Endothelial cell of umbilical vein (primary cell): ENCODE data around the gene IL10RB. TPM values are rescaled to one million over a fixed set of nuclear protein-coding genes. Genes with fewer than 3 reads are reported as not detected.

ENCODE experiments used
- BruUV-seq: library from RNA; stranded (reverse); fragments of 400-500 nt; replicated peaks from 2 replicates; lab custom pipeline; 2021; lab: Mats Ljungman, UMichigan
- CTCF ChIA-PET: fragments of 300-600, 350-600 bp; sonication (Branson Sonifier 250); formaldehyde crosslinking; loops from one replicate; lab custom pipeline; 2021; ENCODE audit warnings: antibody characterized with exemption, inconsistent platforms; lab: Charles Lee
- POLR2A ChIA-PET: fragments of 300-600, 350-600 bp; sonication (Branson Sonifier 250); formaldehyde crosslinking; loops from one replicate; lab custom pipeline; 2021; ENCODE audit warnings: antibody characterized with exemption, inconsistent platforms; lab: Charles Lee
- DNase-seq: peaks from one replicate; pipeline ENCODE4 v3.0.0-alpha.2; 2011; ENCODE audit warnings: low read depth, low spot score
- FAIRE-seq: peaks from 2 replicates; lab custom pipeline; 2011; peaks lifted over from hg19 to GRCh38; lab: Jason Lieb, UNC
- H2AFZ ChIP-seq: 2 replicates; pipeline ENCODE4 v1.6.0; 2012; ENCODE audit warnings: low read depth, low read length, control low read depth, inconsistent platforms
- H3K27ac ChIP-seq: 2 replicates; pipeline ENCODE4 v1.5.1; 2011; ENCODE audit warnings: low read depth, mild to moderate bottlenecking, control low read depth, low read length, moderate library complexity; ENCODE audit not compliant: insufficient read depth
- H3K27me3 ChIP-seq, 2 experiments: 2 replicates each; pipeline versions ENCODE4 v1.6.0 to v1.6.1; 2011; ENCODE audit warnings: low read length in 2 of 2, mixed read lengths in 1 of 2; ENCODE audit not compliant: control insufficient read depth in 2 of 2, insufficient read depth in 2 of 2
- H3K36me3 ChIP-seq, 2 experiments: 2 replicates in 1 of 2; 3 replicates in 1 of 2; pipeline ENCODE4 v1.5.1; 2011; ENCODE audit warnings: low read length in 2 of 2, mild to moderate bottlenecking in 1 of 2, moderate library complexity in 1 of 2; ENCODE audit not compliant: control insufficient read depth in 2 of 2, insufficient read depth in 2 of 2; ENCODE audit errors: extremely low read depth in 1 of 2
- H3K4me1 ChIP-seq: 3 replicates; pipeline ENCODE4 v1.5.1; 2011; ENCODE audit warnings: mild to moderate bottlenecking, low read length; ENCODE audit not compliant: control insufficient read depth, insufficient read depth; ENCODE audit errors: extremely low read depth
- H3K4me2 ChIP-seq: 2 replicates; pipeline ENCODE4 v1.6.1; 2011; ENCODE audit warnings: low read length, control low read depth, mixed read lengths; ENCODE audit not compliant: insufficient read depth
- H3K4me3 ChIP-seq, 3 experiments: fragments of 200-600 bp in 1 of 3; sonication (generic), shearing (Covaris generic) in 1 of 3; replicated peaks in 1 of 3; 2 replicates each; pipeline ENCODE4 v1.5.1; 2011 to 2016; ENCODE audit warnings: control low read depth in 3 of 3, low read length in 3 of 3, mild to moderate bottlenecking in 2 of 3, inconsistent platforms in 1 of 3, low read depth in 1 of 3, moderate library complexity in 1 of 3; ENCODE audit not compliant: insufficient read depth in 1 of 3
- H3K79me2 ChIP-seq: 2 replicates; pipeline ENCODE4 v1.6.0; 2012; ENCODE audit warnings: low read length, inconsistent platforms; ENCODE audit not compliant: control insufficient read depth, insufficient read depth
- H3K9ac ChIP-seq: replicated peaks from 2 replicates; pipeline ENCODE3; 2011; ENCODE audit warnings: low read length, control low read depth; ENCODE audit not compliant: insufficient read depth; ENCODE audit errors: extremely low read depth
- H3K9me1 ChIP-seq: replicated peaks from 3 replicates; pipeline ENCODE4 v1.6.0; 2011; ENCODE audit warnings: mild to moderate bottlenecking, low read length; ENCODE audit not compliant: control insufficient read depth, insufficient read depth; ENCODE audit errors: extremely low read depth
- H3K9me3 ChIP-seq: replicated peaks from 2 replicates; pipeline ENCODE4 v1.5.1; 2012; ENCODE audit warnings: low read length, inconsistent platforms; ENCODE audit not compliant: control insufficient read depth, insufficient read depth
- H4K20me1 ChIP-seq: replicated peaks from 2 replicates; pipeline ENCODE3; 2011; ENCODE audit warnings: mild to moderate bottlenecking, low read length; ENCODE audit not compliant: control insufficient read depth, insufficient read depth; ENCODE audit errors: extremely low read depth
- EZH2 ChIP-seq: IDR thresholded peaks from 2 replicates; pipeline ENCODE4 v1.6.1; 2012; ENCODE audit warnings: borderline replicate concordance, low read depth, mild to moderate bottlenecking, moderate library complexity, low read length, inconsistent platforms; ENCODE audit not compliant: severe bottlenecking
- FOS ChIP-seq: IDR thresholded peaks from 2 replicates; pipeline ENCODE4 v1.6.1; 2011; ENCODE audit warnings: mild to moderate bottlenecking, low read length, moderate library complexity, borderline replicate concordance; ENCODE audit not compliant: insufficient read depth
- GATA2 ChIP-seq: IDR thresholded peaks from 2 replicates; pipeline ENCODE4 v1.7.0; 2011; ENCODE audit warnings: low read depth, mild to moderate bottlenecking, moderate library complexity, mixed read lengths, low read length; ENCODE audit not compliant: insufficient read length, insufficient read depth
- JUN ChIP-seq: IDR thresholded peaks from 2 replicates; pipeline ENCODE4 v1.6.1; 2011; ENCODE audit warnings: borderline replicate concordance, low read depth; ENCODE audit not compliant: insufficient read length, insufficient read depth
- MYC ChIP-seq: IDR thresholded peaks from one replicate; pipeline ENCODE4 v1.6.1; 2011; ENCODE audit warnings: mild to moderate bottlenecking, low read depth, low read length
- POLR2A ChIP-seq: IDR thresholded peaks from 2 replicates; pipeline ENCODE4 v1.6.1; 2012; ENCODE audit warnings: low read depth, mild to moderate bottlenecking, control low read depth, low read length
- POLR2AphosphoS5 ChIP-seq: IDR thresholded peaks from 2 replicates; pipeline ENCODE4 v1.6.1; 2012; ENCODE audit warnings: low read depth, mild to moderate bottlenecking, control low read depth, low read length, moderate library complexity; ENCODE audit not compliant: insufficient read depth
- dilution Hi-C: fragments of 300-500 bp; cut with MboI; formaldehyde crosslinking; loops from one replicate; pipeline ENCODE4 v1.15.0; 2019; ENCODE audit warnings: low sequenced_read_pairs; ENCODE audit not compliant: extremely low pct_ligation_motif_present
- intact Hi-C: fragments of 100-400 bp; cut with micrococcal nuclease; formaldehyde crosslinking; loops from one replicate; pipeline ENCODE4 v1.10.0; 2022
- polyA plus RNA-seq, 4 experiments: library from polyadenylated mRNA; depleted of rRNA in 3 of 4; stranded (reverse) in 3 of 4; unstranded in 1 of 4; fragments of >200 nt; gene quantifications; 2 replicates each; pipeline versions ENCODE4 v1.2.1 to v1.2.3, GENCODE V29; 2011 to 2012; ENCODE audit warnings: missing spikeins in 1 of 4
- total RNA-seq: library from RNA; stranded (reverse); gene quantifications from 2 replicates; pipeline ENCODE4 v1.2.3, GENCODE V29; 2021
- TF ChIP-seq, protein P1 (sequence below), 2 donors: IDR thresholded peaks; 1 replicate in 1 of 2; 2 replicates in 1 of 2; pipeline ENCODE4 v1.5.1; 2011; ENCODE audit warnings: low read length in 2 of 2, mild to moderate bottlenecking in 2 of 2, moderate library complexity in 2 of 2, control low read depth in 1 of 2, inconsistent platforms in 1 of 2, low read depth in 1 of 2; ENCODE audit not compliant: insufficient read depth in 1 of 2; ENCODE audit errors: extremely low read depth in 1 of 2

Gene IL10RB
- total and polyA plus RNA-seq, 2 donors (not counting 3 experiments of a cell fraction or from before 2014, with no cell fraction given) = 21.9 to 31.4 TPM

DNA sequence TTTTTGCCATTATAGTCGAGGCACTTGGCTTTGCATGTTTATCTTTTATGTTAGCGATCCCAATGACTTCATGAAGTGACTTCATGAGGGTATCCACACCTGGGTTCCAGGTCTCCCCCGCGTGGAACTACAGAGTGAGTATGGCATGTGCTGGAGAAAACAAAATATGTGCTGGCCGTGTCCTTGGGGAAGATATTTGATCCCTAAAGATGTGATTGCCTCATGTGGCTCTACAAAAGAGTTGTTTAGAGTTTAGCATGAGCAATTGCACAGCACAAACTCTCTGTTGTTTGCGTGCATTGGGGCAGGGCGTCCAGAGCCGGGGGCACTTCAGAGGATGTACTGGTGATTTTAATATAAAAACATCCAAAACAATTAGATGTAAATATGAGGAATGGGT, 4.8 kb downstream of the IL10RB start:
- peaks cover 2% of the 10 kb centered on the region for H3K79me2 ChIP-seq
- peaks cover 16% of the 10 kb centered on the region for H3K4me1 ChIP-seq
- ChIA-PET CTCF (no interaction called here), POLR2A (no interaction called here)
- FAIRE-seq (no peak), DNase-seq (no peak)
- no peaks in the 10 kb centered on the region for H4K20me1 ChIP-seq
- no TSS peak for BruUV-seq
- no peaks in the 10 kb centered on the region for H3K36me3 ChIP-seq
- no peak overlapping the region for H3K27ac ChIP-seq
- dilution Hi-C loops (no loop called here), intact Hi-C loops (no loop called here)
- no peaks in the 10 kb centered on the region for H3K9me3 ChIP-seq
- no peak overlapping the region for H3K4me3 ChIP-seq
- H3K4me2 ChIP-seq = no peak overlapping the region
- no peaks in the 10 kb centered on the region for H3K27me3 ChIP-seq
- H3K9ac ChIP-seq = no peak overlapping the region
- TF ChIP-seq EZH2 = no peak
- no peak overlapping the region for H2AFZ ChIP-seq
- no peaks in the 10 kb centered on the region for H3K9me1 ChIP-seq

- H4K20me1 ChIP-seq = no peaks in the 10 kb centered on the region
- no peaks in the 10 kb centered on the region for H3K27me3 ChIP-seq
- H3K4me2 ChIP-seq = no peak overlapping the region
- no peaks in the 10 kb centered on the region for H3K36me3 ChIP-seq
- TF ChIP-seq JUN = peak; percentile 17
- peak; percentile 50 for TF ChIP-seq FOS
- TF ChIP-seq, protein P1, sequence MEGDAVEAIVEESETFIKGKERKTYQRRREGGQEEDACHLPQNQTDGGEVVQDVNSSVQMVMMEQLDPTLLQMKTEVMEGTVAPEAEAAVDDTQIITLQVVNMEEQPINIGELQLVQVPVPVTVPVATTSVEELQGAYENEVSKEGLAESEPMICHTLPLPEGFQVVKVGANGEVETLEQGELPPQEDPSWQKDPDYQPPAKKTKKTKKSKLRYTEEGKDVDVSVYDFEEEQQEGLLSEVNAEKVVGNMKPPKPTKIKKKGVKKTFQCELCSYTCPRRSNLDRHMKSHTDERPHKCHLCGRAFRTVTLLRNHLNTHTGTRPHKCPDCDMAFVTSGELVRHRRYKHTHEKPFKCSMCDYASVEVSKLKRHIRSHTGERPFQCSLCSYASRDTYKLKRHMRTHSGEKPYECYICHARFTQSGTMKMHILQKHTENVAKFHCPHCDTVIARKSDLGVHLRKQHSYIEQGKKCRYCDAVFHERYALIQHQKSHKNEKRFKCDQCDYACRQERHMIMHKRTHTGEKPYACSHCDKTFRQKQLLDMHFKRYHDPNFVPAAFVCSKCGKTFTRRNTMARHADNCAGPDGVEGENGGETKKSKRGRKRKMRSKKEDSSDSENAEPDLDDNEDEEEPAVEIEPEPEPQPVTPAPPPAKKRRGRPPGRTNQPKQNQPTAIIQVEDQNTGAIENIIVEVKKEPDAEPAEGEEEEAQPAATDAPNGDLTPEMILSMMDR (IDR thresholded peaks at IDR 0.05; ENCODE audit: extremely low read depth in 1 of 2, insufficient read depth in 1 of 2, low read depth in 1 of 2, low read length in 2 of 2) = no peak
- peak; percentile 28 for TF ChIP-seq GATA2
- TF ChIP-seq POLR2A = no peak
- TF ChIP-seq POLR2AphosphoS5 = peak; percentile 21
- no peak for TF ChIP-seq MYC
- no peak for TF ChIP-seq EZH2
- BruUV-seq = no TSS peak
- H2AFZ ChIP-seq = no peak overlapping the region
- FAIRE-seq = peak; percentile 66
- peak; percentile 43 for DNase-seq
- no peaks in the 10 kb centered on the region for H3K9me1 ChIP-seq
- no peak overlapping the region for H3K9ac ChIP-seq
- no peak overlapping the region for H3K27ac ChIP-seq
- dilution Hi-C loops = no loop called here
- H3K4me3 ChIP-seq = no peak overlapping the region
- intact Hi-C loops = no loop called here
- ChIA-PET POLR2A (no interaction called here), CTCF (interaction anchor here (0.9 to 1.5 kb wide), 5 partner anchors 52 to 172 kb away, joined by 3 to 5 read pairs (median 4); partner anchors contain the start of gene IFNAR1)
- H3K79me2 ChIP-seq = no peaks in the 10 kb centered on the region
- H3K4me1 ChIP-seq = peaks cover 10% of the 10 kb centered on the region
- H3K9me3 ChIP-seq = no peaks in the 10 kb centered on the region
These were observed 6.9 kb downstream of the IL10RB start for GRCh38 chr21:33273044-33273443.
